Right ventricle myocardium inferior (tissue), 1 donor: ENCODE measurements around the gene FBXL17. TPM values are rescaled to one million over a fixed set of nuclear protein-coding genes. Genes with fewer than 3 reads are reported as not detected.
"Not testable (repeated sequence)": the region's sequence is repeated elsewhere in the genome, so short reads cannot be mapped to it uniquely, and the experiment has no call there.

Experiments used
- ATAC-seq: fragments of 200-7000 bp; cut with Tn5 transposase; one replicate; pipeline ENCODE4 v1.9.1; 2020; ENCODE audit warnings: mild to moderate bottlenecking, moderate library complexity
- DNase-seq: peaks from one replicate; pipeline ENCODE4 v3.0.0; 2021; ENCODE audit errors: missing footprints
- intact Hi-C: fragments of 100-400 bp; cut with DNase I; formaldehyde crosslinking; loops from one replicate; pipeline ENCODE4 v1.11.0; 2022
- long read RNA-seq: library from polyadenylated mRNA; unstranded; transcript quantifications from one replicate; pipeline ENCODE4 v2.0.0, GENCODE V29; 2021
- total RNA-seq: library from RNA; stranded (reverse); fragmentation: NEBNext Ultra II Directional; extraction: Animal tissue kit (Norgen Biotek cat#: 25700); gene quantifications from one replicate; pipeline ENCODE4 v1.2.1, GENCODE V29; 2021
- donor health status: DM: no; HTN: yes; CAD: no; lungs with severe emphysema.

The FBXL17 gene
- total RNA-seq = 43.6 TPM
- long read RNA-seq, full-length matches to known transcripts = 4 of 8 reads
- long read RNA-seq, partial matches to known transcripts = 0 of 8 reads
- long read RNA-seq, other reads (novel, unspliced or antisense) = 4 of 8 reads

DNA sequence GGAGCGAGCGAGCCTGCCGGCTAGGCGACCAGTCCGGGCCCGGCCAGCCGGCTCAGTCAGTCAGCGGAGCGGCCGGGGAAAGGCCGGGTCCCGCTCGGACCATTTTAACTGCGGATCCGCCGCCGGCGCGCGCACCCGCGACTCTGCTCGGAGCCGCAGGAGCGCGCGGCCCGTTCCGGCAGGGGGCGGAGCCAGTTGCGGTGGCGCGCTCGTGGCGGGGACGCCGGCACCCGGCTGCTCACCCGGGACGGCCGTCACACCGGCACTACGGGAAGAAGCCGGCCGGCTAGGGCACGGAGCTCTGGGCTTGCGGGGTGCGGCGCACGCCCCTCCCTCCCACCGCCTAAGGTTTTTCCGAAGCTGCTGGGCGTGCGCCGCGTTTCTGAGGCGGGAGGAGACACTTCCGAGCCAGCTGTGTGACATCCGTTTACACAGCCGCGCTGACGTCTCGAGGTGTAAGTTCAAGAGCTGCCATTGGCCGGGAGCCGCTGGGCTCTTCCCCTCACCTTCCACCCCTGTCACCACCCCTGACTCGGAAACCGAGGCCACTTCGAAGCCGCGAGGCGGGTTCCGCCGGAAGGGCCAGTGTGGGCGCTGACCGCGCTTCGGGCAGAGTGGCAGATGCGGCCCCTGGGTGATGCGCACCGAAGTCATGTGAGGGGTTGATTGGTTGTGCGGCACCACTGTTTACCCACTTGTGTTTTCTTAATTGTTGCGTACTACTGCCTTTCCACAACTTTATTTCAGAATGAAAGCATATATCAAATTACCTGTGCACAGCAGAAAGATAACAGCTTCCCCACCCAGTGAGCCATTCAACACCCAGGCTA lies at the start of gene FBXL17:
Gene FBXL17 (minus strand): TSS at position 145 of the 830 bp plus-strand sequence.
- DNase-seq (peak; percentile 98), ATAC-seq (peak; percentile 89)
- intact Hi-C loops = no loop called here

DNA sequence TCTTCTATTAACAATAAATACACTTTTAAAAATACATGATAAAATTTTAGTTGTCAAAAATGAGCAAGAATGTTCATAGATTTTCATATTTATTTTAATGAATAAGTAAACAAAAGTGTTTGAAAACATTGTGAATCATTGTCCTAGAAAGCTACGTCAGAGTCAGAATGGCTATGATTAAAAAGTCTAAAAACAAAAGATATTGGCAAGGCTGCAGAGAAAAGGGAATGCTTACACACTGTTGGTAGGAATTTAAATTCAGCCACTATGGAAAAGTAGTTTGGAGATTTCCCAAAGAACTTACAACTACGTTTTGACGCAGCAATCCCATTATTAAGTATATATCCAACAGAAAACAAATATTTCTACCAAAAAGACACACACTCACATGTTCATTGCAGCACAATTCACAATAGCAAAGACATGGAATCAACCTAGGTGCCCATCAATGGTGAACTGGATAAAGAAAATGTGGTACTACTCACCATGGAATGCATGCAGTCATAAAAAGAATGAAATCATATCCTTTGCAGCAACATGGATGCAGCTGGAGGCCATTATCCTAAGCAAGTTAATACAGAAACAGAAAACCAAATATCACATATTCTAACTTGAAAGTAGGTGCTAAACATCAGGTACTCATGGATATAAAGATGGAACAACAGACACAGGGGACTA lies 49.2 kb upstream of the FBXL17 start:
- no peak for DNase-seq
- ATAC-seq = no peak
- intact Hi-C loops = no loop called here

DNA sequence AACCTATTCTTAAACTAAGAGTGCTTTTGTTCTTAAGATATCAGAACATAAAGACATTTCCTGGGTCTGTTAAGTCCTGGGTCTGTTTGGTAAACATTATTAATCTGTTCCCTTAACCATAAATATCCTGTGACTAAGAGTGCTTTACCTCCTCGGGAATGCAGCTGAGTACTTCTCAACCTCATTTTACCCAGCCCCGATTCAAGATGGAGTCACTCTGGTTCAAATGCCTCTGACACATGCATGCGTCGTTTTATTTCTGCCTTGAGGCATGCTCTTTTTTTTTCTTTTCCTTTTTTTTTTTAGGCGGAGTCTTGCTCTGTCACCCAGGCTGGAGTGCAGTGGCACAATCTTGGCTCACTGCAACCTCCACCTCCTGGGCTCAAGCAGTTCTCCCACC lies 39.8 kb upstream of the FBXL17 start:
- DNase-seq (no peak), ATAC-seq (no peak)
- intact Hi-C loops = no loop called here

DNA sequence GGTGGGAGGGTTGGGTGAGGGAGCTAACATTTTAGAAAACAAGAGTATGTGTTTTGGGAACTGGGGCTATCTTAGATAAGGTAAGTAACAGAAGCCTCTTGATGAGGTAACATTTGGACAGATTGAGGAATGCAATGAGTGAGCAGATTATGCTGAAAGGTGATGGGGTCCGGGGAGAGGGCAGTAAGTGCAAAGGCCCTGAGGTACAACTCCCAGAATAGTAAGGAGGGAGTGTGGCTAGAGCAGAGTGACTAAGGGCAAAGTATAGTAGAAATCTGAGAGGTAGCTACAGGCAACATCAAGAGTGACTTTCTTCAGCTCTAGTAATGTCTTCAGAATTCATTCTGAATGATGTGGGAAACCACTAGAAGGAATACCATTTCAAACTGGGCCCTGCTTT lies 38.9 kb upstream of the FBXL17 start:
- DNase-seq (no peak), ATAC-seq (no peak)
- intact Hi-C loops = no loop called here

DNA sequence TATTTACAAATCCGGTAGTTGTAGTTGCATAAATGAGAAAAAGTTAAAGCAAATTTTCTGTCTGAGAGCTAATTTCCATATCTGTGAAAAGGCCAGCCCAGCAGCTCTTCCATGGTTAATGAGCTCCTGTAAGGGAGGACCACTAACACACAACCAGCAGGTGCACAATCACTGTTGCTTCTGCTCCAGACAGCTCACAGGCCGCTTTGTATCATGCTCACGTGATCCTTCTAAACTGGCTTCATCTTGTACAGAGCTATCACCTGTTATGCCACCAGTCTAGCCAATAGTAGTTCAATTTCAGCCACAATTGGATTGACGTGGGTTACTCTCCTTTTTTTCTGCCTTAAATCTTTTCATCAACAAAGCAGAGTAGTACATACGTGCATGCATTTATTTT lies 38.3 kb upstream of the FBXL17 start:
- intact Hi-C loops = no loop called here
- DNase-seq = no peak
- ATAC-seq = no peak

DNA sequence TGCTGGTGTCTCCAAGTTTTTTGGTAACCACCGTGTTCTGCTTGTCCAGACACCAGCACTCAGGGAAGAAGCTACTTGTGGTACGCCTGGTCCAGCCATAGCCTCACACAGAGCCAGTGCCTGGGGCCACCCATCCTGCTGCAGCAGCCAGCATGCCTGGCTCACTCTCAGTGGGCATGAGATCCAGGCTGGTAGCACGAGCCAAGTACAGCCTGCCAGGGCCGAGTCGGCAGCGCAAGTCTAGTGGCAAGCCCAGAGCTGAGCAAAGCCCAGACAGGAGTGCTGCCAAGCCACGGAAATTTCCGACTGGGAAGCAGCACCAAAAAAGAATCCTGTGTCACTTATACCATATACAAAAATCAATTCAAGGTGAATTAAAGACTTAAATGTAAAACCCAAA lies 36.3 kb upstream of the FBXL17 start:
- DNase-seq (peak; percentile 73), ATAC-seq (peak; percentile 99)
- intact Hi-C loops = no loop called here

DNA sequence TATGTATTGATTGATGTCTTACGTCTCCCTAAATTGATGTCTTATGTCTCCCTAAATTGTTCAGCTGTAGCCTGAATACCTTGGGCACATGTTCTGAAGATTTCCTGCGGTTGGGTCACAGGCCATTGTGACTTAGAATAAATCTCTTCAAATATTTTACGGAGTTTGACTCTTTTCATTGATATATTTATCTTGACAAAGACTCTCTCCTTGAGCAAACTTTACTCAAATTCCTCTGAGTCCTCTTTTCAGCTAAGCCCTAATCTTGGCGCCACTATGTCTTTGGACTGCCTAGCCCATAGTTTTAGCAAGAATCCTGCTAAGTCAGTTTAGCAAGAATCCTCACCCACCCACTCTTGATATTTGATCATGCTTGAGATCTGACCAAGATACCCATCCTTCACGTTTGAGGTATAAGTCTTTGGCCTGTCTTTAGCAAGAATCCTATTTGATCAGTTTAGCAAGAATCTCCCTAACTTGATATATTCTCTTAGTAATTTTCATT lies 35.3 kb upstream of the FBXL17 start:
- intact Hi-C loops = no loop called here
- ATAC-seq (no peak), DNase-seq (no peak)

DNA sequence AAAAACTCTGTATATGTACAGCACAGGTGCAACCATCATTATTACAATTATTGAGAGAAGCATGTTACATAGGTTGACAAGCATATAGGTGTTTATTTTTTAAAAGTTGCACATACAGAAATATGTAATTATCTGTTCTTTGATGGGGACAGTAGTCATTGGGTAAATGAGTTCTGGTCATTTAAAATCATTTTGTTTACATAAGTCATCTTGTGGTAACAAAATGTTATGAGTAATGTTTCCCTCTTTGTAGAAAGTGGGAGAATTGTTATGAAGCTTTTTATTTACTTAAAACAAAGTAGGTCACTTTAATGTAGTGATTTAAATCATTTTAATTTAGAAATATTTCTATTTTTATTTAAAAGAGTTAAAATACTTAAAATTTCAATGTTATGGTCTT lies 33.8 kb upstream of the FBXL17 start:
- intact Hi-C loops = no loop called here

DNA sequence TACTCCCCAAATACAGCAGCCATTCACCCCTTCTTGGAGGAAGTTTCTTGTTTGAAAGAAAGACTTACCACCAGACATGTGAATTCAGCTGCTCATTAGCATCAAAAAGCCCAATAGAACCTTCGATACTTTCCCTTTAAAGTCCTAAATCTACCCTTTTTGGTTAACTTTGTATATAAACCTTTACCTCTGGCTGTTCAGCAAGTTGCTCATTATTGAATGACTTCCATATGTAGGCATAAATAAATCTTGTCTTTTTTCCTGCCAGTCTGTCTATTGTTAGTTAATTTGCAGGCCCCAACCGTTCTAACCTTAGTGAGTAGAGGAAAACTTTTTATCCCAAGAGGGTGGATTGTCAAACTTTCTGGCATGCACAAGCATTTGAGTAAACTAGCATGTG lies 27.9 kb upstream of the FBXL17 start:
- intact Hi-C loops = no loop called here
- ATAC-seq = no peak
- DNase-seq = no peak

More for the DNA sequence above, 33.8 kb upstream of the FBXL17 start:
- no peak for DNase-seq
- ATAC-seq = no peak

DNA sequence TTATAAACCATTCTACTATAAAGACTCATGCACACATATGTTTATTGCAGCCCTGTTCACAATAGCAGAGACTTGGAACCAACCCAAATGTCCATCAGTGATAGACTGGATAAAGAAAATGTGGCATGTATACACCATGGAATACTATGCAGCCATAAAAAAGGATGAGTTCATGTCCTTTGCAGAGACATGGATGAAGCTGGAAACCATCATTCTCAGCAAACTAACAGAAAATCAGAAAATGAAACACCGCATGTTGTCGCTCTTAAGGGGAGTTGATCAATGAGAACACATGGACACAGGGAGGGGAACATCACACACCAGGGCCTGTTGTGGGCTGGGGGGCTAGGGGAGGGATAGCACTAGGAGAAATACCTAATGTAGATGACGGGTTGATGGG lies 23.3 kb upstream of the FBXL17 start:
- intact Hi-C loops, ATAC-seq, DNase-seq: not testable (repeated sequence)

DNA sequence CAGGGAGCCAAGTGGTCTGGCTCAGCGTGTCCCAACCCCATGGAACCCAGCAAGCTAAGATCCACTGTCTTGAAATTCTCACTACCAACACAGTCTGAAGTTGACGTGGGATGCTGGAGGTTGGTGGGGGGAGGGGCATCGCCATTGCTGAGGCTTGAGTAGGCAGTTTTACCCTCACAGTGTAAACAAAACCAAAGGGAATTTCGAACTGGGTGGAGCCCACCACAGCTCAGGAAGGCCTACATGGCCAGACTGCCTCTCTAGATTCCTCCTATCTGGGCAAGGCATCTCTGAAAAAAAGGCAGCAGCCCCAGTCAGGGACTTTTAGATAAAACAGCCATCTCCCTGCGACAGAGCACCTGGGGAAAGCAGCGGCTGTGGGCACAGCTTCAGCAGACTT lies 17.1 kb upstream of the FBXL17 start:
- intact Hi-C loops = no loop called here
- DNase-seq (no peak), ATAC-seq (no peak)

DNA sequence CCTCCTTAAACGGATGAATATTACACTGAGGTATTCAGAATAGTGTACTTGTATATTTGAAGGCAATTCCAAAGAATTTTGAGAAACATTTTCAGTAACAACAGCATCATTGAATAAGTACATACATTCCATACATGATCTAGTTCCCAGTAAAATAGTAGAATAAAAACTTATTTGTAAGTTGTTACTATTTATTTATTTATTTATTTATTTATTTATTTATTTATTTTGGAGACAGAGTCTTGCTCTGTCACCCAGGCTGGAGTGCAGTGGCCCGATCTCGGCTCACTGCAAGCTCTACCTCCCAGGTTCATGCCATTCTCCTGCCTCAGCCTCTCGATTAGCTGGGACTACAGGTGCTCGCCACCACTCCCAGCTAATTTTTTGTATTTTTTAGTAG lies 14.9 kb upstream of the FBXL17 start:
- DNase-seq, intact Hi-C loops, ATAC-seq: not testable (repeated sequence)

DNA sequence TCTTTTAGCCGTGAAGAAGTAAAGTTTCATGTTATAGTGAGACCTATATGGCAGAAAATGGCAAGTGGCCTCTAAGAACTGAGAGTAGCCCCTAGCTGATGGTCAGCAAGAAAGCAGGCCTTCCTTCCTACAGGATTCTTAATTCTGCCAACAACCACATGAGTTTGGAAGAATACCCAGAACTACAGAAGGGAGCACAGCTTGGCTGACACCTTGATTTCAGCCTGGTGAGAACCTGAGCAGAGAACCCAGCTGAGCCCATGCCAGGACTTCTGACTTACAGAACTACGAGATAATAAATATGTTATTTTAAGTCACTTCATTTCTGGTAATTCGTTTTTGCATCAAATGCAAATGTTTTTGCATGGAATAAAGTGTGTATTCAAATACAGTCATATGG lies 5.9 kb upstream of the FBXL17 start:
- intact Hi-C loops = no loop called here
- no peak for ATAC-seq
- DNase-seq = no peak

DNA sequence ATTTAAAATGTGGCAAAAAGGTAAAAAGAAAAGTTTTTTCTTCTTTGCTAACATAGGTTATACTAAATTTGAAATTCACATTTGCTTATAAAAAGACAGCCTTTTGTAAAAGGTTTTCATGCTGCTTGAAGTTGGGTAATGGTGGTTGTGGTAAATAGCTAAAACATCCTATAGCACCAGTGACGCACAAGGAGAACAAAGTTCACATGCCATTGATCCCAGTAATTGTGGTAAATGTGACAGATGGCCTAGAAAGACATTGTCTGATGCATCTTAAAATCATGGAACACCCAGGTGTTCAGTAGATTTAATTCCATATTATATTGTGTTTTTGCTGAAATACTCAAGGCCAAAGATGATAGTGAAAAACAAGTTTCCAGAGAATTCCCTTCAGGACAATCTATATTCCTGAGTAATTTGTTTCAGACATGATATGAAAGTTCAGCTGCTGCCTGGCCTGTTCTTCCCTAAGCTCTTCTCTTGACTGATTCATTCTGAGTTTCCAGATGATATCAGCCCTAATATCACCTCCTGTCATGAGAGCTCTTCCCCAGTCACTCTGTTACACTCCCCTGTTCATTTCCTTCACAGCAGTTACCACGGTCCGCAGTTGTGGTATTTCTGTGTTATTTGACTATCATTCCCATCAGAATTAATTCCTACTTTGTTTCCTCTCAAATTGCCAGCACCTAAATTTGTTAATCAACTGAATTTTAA lies 4.6 kb upstream of the FBXL17 start:
- ATAC-seq = no peak
- no peak for DNase-seq
- intact Hi-C loops = no loop called here

DNA sequence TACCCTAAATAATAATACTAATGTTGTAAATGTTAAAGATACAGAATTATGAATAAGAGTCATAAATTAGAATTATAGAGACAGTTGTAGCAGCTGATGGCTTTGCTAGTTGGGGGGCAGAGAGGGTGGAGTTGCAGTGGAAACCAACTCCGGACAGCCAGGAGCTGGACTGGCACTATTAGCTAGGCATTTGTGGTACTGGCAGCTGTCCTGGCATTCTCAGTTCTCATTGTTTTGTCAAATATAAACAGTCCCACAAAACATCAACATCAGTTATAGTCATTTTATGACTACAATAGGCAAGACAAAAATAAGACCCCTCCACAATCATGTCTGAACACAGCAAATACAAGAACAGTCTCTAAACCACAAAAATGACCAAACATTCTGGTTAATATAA lies 2.8 kb upstream of the FBXL17 start:
- intact Hi-C loops = no loop called here
- ATAC-seq = no peak
- DNase-seq = no peak

DNA sequence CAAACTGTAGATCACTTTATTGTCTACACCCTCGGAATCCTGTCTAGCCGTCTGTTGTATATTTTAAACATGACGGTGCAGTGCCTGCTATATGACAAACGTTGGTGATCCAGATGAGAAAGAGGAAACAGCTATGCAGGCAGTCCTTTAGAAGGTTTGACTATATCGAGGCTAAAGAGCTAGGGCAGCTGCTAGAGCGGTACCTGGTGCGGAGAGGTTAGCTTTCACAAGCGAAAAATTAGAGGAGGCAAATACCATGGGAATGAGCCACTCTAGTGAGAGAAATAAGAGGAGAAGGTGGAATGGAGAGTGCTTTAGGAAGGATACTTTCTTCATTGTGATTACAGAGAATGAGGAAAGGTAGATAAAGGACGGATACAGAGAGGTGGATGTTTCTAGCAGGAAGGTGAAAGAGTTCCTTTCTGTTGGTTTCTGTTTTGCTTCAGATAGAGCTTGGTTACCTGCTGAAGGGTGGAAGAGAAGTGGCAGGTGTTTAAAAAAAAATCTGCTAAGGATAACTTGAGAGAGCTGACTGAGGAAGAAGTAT lies 959 bp upstream of the FBXL17 start:
- intact Hi-C loops = no loop called here
- ATAC-seq = no peak
- DNase-seq = no peak

DNA sequence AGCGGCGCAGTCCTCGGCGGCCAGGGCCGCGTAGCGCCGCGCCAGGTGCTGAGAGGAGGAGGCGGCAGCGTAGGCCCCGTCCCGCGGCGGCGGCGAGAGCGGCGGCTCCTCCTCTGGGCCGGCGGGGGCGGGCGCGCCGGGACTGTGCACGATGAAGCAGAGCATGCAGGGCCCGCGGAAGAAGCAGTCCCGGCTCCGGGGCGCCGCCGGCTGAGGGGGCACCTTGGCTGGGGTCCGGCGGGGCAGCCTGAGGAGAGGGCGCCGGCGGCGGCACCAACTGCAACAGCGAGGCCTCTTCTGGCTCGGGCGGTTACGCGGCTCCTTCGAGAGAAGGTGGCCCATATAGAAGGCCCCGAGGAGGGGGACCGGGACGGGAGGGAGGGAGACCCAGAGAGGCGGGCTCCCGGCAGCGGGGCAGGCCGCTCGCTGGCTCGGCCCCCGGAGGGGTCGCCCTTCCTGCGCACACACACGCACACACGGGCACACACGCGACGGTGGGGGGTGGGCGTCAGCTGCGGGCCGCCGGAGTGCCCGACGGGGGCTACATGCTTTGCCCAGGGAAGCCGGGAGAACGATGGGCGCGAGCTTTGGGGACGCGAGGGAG lies 446 bp downstream of the FBXL17 start:
- DNase-seq (peak; percentile 94), ATAC-seq (peak; percentile 82)
- intact Hi-C loops = no loop called here

DNA sequence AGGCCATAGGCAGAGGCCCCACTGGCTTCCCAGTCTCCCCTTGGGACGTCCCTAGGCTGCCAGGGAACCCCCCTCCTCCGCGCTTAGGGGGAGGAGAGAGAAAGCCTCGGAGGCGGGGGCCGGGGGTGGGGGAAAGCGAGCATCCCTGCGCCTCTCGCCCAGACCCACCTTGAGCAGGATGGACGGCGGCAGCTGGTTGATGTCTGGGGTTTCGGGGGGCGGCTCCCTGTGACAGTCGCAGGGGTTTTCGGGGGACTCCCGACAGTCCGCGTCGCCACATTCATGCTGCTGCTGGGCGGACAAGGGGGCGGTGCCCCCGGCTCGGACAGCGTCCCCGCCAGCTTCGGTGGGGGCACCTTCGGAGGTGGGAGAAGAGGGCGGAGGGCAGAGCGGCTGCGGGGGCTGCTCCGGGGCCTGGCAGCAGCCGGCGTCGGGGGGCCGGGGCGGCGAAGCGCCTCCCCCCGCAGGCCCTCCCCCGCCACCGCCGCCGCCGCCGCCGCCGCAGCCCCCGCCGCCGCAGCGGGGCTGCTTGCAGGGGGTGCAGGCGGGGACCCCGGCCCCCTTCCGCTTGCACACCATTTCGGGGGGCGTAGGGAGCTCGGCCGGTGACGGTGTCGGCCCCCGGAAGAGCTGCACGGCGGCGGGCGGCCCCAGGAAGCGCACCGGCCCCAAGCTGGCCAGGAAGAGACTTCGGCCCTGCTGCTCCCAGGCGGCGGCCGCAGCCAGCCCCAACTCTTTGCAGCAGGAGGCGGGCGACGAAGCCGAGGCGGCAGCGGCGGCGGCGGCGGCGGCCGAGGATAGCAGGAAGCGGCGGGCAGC lies 1.2 kb downstream of the FBXL17 start:
- intact Hi-C loops = no loop called here
- ATAC-seq (peak; percentile 32), DNase-seq (peak; percentile 73)
